GM19455 (cell line): ENCODE data around the gene FAM107B.

ENCODE experiments used
- ATAC-seq: cut with Tn5 transposase; IDR thresholded peaks from one replicate; pipeline ENCODE4 v1.9.1; 2021; ENCODE audit not compliant: unreplicated experiment

Gene FAM107B

GRCh38 chr10:14585287-14586193, 189.2 kb downstream of the FAM107B start:
- no peak for ATAC-seq

- no peak for ATAC-seq
These were observed 190.0 kb downstream of the FAM107B start for GRCh38 chr10:14584661-14585060.

GRCh38 chr10:14583967-14584366, 190.7 kb downstream of the FAM107B start:
- ATAC-seq, result no peak

GRCh38 chr10:14583252-14583651, 191.4 kb downstream of the FAM107B start:
- ATAC-seq, result peak; percentile 62

GRCh38 chr10:14581553-14582321, 193.0 kb downstream of the FAM107B start:
- ATAC-seq, result no peak

- ATAC-seq, result no peak
These were observed 193.9 kb downstream of the FAM107B start for GRCh38 chr10:14580671-14581332.

GRCh38 chr10:14579405-14579804, 195.3 kb downstream of the FAM107B start:
- no peak for ATAC-seq

GRCh38 chr10:14578060-14578952, 196.4 kb downstream of the FAM107B start:
- no peak for ATAC-seq

GRCh38 chr10:14574885-14575284, 199.8 kb downstream of the FAM107B start:
- no peak for ATAC-seq

GRCh38 chr10:14574291-14574690, 200.4 kb downstream of the FAM107B start:
- no peak for ATAC-seq

GRCh38 chr10:14573666-14574261, 200.9 kb downstream of the FAM107B start:
- no peak for ATAC-seq

- no peak for ATAC-seq
These were observed 201.9 kb downstream of the FAM107B start for GRCh38 chr10:14572811-14573210.

GRCh38 chr10:14571866-14572507, 202.7 kb downstream of the FAM107B start:
- ATAC-seq, result peak; percentile 70

GRCh38 chr10:14570800-14571199, 203.9 kb downstream of the FAM107B start:
- no peak for ATAC-seq

GRCh38 chr10:14569274-14570060, 205.2 kb downstream of the FAM107B start:
- ATAC-seq, result no peak

- ATAC-seq, result no peak
These were observed 207.3 kb downstream of the FAM107B start for GRCh38 chr10:14567421-14567820.

GRCh38 chr10:14566498-14566897, 208.2 kb downstream of the FAM107B start:
- no peak for ATAC-seq

- no peak for ATAC-seq
These were observed 209.5 kb downstream of the FAM107B start for GRCh38 chr10:14565199-14565598.

- ATAC-seq, result no peak
These were observed 210.4 kb downstream of the FAM107B start for GRCh38 chr10:14564268-14564744.
